Measurements from ENCODE around the gene ZGLP1. TPM values are rescaled to one million over a fixed set of nuclear protein-coding genes. Genes with fewer than 3 reads are reported as not detected.

ZGLP1 gene
- total RNA-seq (ENCODE audit: unreplicated experiment) = 8.2 TPM
- long read RNA-seq, partial matches to known transcripts = 2 of 3 reads
- long read RNA-seq, other reads (novel, unspliced or antisense) = 0 of 3 reads

GRCh38 chr19:10309423-10309822, at the start of gene ZGLP1:
Gene ZGLP1 (minus strand): TSS chr19:10309815.
- no peaks in the 10 kb centered on the region for H3K4me1 Mint-ChIP-seq (ENCODE audit: unreplicated experiment)
- H3K27me3 Mint-ChIP-seq (ENCODE audit: unreplicated experiment) = peaks cover 2% of the 10 kb centered on the region
- TF ChIP-seq CTCF (IDR thresholded peaks at IDR 0.05; ENCODE audit: unreplicated experiment) = no peak
- peaks cover 4% of the 10 kb centered on the region for H3K36me3 Mint-ChIP-seq (ENCODE audit: low read depth, unreplicated experiment)
- no peaks in the 10 kb centered on the region for H3K9me3 Mint-ChIP-seq (ENCODE audit: unreplicated experiment)
- no peak within 1 kb of the TSS for H3K27ac Mint-ChIP-seq (ENCODE audit: unreplicated experiment)
- no peak for DNase-seq (ENCODE audit: low spot score)
- peak within 1 kb of the TSS; percentile 11 for H3K4me3 Mint-ChIP-seq (ENCODE audit: unreplicated experiment)

GRCh38 chr19:10356431-10356830, 46.8 kb upstream of the ZGLP1 start:
- H3K27ac Mint-ChIP-seq (ENCODE audit: unreplicated experiment) = no peak overlapping the region
- H3K36me3 Mint-ChIP-seq (ENCODE audit: low read depth, unreplicated experiment) = peaks cover 26% of the 10 kb centered on the region
- TF ChIP-seq CTCF (IDR thresholded peaks at IDR 0.05; ENCODE audit: unreplicated experiment) = no peak
- peaks cover 11% of the 10 kb centered on the region for H3K27me3 Mint-ChIP-seq (ENCODE audit: unreplicated experiment)
- no peak overlapping the region for H3K4me3 Mint-ChIP-seq (ENCODE audit: unreplicated experiment)
- H3K4me1 Mint-ChIP-seq (ENCODE audit: unreplicated experiment) = no peaks in the 10 kb centered on the region
- no peak for DNase-seq (ENCODE audit: low spot score)
- H3K9me3 Mint-ChIP-seq (ENCODE audit: unreplicated experiment) = no peaks in the 10 kb centered on the region

DNA sequence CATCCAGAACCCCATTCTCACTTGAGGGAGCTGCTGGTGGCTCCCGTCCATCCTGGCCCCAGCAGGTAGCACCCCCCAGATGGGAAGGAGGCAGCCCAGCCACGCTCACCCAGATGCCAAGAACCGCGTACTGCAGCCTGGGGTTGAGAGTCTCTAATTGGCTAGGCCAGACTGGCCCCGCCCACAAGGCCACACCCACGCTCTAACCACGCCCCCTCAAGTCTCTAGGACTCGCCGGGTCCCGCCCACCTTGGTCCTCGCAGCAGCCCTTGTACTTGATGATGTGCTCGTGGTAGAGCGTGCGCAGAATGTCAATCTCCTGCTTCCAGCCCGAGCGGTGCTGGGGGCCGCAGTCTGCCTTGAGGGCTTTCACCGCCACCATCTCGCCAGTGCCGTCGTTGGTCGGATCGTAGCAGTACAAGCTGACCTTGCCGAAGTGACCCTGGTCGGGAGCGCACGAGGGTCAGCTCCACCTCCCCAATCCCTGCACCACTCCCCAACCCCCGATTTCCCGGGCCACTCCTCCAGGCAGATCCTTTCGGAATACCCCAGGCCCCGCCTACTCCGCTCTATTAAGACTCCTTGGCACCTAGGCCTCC, 44.3 kb upstream of the ZGLP1 start:
- no peaks in the 10 kb centered on the region for H3K9me3 Mint-ChIP-seq (ENCODE audit: unreplicated experiment)
- no peaks in the 10 kb centered on the region for H3K4me1 Mint-ChIP-seq (ENCODE audit: unreplicated experiment)
- H3K27me3 Mint-ChIP-seq (ENCODE audit: unreplicated experiment) = peaks cover 13% of the 10 kb centered on the region
- TF ChIP-seq CTCF (IDR thresholded peaks at IDR 0.05; ENCODE audit: unreplicated experiment) = no peak
- peak; percentile 75 for DNase-seq (ENCODE audit: low spot score)
- H3K4me3 Mint-ChIP-seq (ENCODE audit: unreplicated experiment) = peak overlapping the region; percentile 53
- peak overlapping the region; percentile 43 for H3K27ac Mint-ChIP-seq (ENCODE audit: unreplicated experiment)
- H3K36me3 Mint-ChIP-seq (ENCODE audit: low read depth, unreplicated experiment) = peaks cover 16% of the 10 kb centered on the region

GRCh38 chr19:10352764-10353671, 43.4 kb upstream of the ZGLP1 start:
- no peak overlapping the region for H3K4me3 Mint-ChIP-seq (ENCODE audit: unreplicated experiment)
- no peaks in the 10 kb centered on the region for H3K9me3 Mint-ChIP-seq (ENCODE audit: unreplicated experiment)
- H3K36me3 Mint-ChIP-seq (ENCODE audit: low read depth, unreplicated experiment) = peaks cover 16% of the 10 kb centered on the region
- H3K4me1 Mint-ChIP-seq (ENCODE audit: unreplicated experiment) = no peaks in the 10 kb centered on the region
- peaks cover 13% of the 10 kb centered on the region for H3K27me3 Mint-ChIP-seq (ENCODE audit: unreplicated experiment)
- peak; percentile 65 for DNase-seq (ENCODE audit: low spot score)
- no peak overlapping the region for H3K27ac Mint-ChIP-seq (ENCODE audit: unreplicated experiment)
- TF ChIP-seq CTCF (IDR thresholded peaks at IDR 0.05; ENCODE audit: unreplicated experiment) = no peak

GRCh38 chr19:10346509-10346908, 36.9 kb upstream of the ZGLP1 start:
- Mint-ChIP-seq H3K4me3 (ENCODE audit: unreplicated experiment) (no peak overlapping the region), H3K4me1 (ENCODE audit: unreplicated experiment) (no peaks in the 10 kb centered on the region), H3K9me3 (ENCODE audit: unreplicated experiment) (no peaks in the 10 kb centered on the region), H3K36me3 (ENCODE audit: low read depth, unreplicated experiment) (peaks cover 3% of the 10 kb centered on the region), H3K27me3 (ENCODE audit: unreplicated experiment) (peaks cover 7% of the 10 kb centered on the region), H3K27ac (ENCODE audit: unreplicated experiment) (no peak overlapping the region)
- TF ChIP-seq CTCF (IDR thresholded peaks at IDR 0.05; ENCODE audit: unreplicated experiment) = no peak
- no peak for DNase-seq (ENCODE audit: low spot score)

Measured in endothelial cell (in vitro differentiated cells).